ENCODE measurements around the gene HLA-DMA.

DNA sequence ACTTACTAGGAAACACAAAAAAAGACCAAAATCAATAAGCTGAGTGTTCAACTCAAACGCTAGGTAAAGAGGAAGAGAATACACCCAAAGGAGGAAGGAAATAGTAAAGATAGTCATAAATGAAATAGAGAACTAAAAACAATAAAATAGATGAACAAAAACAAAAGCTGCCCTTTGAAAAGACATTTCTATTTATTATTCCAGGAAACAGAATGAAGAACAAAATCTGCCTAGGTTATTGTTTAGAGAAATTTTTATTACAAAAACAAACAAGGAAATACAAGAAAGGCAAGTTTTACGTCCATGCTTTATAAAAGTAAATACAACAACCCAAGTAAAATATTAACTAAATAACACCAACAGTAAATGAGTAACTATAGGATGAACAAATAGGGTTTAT, 32.2 kb downstream of the HLA-DMA start:
- TF ChIP-seq, protein P1, sequence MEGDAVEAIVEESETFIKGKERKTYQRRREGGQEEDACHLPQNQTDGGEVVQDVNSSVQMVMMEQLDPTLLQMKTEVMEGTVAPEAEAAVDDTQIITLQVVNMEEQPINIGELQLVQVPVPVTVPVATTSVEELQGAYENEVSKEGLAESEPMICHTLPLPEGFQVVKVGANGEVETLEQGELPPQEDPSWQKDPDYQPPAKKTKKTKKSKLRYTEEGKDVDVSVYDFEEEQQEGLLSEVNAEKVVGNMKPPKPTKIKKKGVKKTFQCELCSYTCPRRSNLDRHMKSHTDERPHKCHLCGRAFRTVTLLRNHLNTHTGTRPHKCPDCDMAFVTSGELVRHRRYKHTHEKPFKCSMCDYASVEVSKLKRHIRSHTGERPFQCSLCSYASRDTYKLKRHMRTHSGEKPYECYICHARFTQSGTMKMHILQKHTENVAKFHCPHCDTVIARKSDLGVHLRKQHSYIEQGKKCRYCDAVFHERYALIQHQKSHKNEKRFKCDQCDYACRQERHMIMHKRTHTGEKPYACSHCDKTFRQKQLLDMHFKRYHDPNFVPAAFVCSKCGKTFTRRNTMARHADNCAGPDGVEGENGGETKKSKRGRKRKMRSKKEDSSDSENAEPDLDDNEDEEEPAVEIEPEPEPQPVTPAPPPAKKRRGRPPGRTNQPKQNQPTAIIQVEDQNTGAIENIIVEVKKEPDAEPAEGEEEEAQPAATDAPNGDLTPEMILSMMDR (IDR thresholded peaks at IDR 0.05) = no peak
- TF ChIP-seq POLR2A (IDR thresholded peaks at IDR 0.05) = no peak
